GM12872 (cell line): ENCODE measurements around the gene DEFB110.

Experiments used
- TF ChIP-seq, protein P1 (sequence below): IDR thresholded peaks from 3 replicates; pipeline ENCODE4 v1.5.1; 2011; ENCODE audit warnings: low read depth, mild to moderate bottlenecking, low read length, moderate library complexity; ENCODE audit not compliant: insufficient read depth

Gene DEFB110

DNA sequence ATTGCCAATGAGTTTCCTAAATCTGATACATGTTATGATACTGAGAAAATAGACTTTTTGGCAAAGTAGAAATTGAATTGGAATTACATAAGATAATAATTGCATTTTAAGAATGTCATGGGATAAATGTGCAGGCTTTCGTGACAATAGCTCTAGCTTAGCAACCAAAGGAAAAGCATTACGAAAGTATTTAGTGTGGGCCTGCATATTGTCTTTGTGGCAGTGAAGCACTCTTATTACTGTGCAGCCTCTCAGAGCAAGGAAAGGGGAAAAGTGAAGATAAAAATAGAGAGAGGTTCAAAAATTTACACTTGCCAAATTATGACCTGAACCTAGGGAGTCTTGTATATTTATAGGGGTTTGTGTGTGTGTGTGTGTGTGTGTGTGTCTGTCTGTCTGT is 39.7 kb downstream of the DEFB110 start:
- TF ChIP-seq, protein P1, sequence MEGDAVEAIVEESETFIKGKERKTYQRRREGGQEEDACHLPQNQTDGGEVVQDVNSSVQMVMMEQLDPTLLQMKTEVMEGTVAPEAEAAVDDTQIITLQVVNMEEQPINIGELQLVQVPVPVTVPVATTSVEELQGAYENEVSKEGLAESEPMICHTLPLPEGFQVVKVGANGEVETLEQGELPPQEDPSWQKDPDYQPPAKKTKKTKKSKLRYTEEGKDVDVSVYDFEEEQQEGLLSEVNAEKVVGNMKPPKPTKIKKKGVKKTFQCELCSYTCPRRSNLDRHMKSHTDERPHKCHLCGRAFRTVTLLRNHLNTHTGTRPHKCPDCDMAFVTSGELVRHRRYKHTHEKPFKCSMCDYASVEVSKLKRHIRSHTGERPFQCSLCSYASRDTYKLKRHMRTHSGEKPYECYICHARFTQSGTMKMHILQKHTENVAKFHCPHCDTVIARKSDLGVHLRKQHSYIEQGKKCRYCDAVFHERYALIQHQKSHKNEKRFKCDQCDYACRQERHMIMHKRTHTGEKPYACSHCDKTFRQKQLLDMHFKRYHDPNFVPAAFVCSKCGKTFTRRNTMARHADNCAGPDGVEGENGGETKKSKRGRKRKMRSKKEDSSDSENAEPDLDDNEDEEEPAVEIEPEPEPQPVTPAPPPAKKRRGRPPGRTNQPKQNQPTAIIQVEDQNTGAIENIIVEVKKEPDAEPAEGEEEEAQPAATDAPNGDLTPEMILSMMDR, result no peak

DNA sequence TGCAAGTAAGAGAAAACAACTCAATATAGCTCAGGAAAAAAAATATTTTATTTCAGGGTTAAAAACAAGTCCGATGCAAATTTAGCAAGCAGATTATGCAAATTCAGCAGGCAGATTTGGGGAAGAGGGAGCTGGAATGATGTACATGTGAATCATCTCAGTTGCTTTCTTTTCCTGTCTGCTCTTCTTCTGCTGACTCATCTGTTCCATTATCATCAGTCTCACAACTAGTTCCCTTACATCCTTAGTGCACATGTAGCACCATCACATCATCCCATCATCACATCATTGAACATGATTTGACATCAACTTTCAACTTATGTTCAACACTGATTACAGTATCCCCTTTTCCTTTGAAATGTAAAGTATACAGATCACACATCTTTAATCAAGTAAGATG is 40.9 kb downstream of the DEFB110 start:
- TF ChIP-seq, protein P1, result no peak

DNA sequence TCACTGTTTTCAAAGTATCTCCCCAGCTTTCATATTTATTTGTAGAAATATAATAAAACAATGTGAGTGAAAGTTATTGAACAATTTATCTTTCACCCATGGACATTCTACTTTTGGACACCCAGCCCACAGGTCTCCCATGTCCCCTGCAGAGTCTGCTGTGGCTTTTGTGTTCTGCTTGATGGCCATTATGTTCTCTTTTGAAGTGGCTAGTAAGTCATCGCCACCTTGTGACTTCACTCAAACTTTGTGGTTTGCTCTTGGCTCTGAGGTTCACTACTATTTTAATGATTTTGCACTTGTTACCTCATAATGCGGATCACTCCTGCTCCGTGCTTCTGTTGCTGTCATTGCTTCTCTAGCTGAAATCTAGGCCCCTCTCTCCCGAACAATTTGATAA is 42.2 kb downstream of the DEFB110 start:
- TF ChIP-seq, protein P1, result no peak

DNA sequence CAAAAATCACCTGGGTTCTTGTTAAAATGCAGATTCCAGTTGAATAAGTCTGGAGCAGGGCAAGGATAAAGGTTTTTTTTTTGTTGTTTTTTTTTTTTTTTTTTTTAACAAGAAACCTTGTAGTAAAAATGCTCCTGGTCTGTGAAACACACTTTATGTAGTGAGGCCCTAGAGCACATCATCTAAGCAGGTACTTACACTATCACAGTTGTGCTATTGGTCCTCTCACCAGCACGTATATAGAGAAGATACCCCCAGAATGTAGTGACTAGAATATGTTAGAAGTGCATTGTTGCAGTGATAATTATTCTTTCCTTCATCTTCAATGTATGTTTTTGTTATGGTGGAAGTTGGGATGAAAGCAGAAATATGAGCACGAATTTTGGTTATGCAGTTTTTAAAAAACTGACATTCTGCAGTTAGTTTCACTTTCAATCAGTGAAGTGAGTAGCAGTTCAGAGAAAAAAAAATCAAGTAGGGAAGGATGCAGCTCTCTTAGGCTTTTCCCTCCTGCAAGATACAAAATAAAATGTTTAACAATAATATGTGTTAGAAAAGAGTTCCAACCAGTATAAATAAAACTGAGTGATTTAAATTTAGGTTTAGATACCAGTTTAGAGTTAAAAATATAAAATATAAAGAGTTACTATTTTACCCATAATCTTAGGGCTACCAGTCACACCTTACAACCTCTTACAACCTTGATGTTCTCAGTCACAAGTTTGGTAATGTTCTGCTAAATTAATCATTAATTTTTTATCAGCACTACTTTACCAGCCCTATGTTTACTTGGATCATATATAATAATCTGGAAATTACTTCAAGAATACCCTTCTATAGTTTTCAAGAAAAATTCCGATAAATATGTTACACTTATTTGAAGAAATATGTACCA is 43.2 kb downstream of the DEFB110 start:
- TF ChIP-seq, protein P1, result no peak

DNA sequence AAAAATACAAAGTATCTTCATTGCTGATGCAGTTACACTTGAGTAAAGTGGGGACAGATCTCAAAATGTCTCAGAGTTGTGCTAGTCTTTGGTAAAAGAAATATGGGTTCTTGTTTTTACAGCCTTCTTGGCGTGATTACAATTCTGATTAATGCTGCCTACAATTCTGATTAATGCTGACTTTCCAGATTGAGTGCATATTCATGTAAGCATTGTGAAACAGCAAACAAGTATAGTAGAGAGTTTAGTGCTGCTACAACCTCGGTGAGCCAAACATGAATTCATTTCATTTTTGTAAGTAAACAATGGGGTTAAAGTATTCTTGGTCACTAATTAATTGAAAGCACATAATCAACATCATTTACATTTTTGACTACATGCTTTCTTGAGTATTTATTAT is 52.2 kb downstream of the DEFB110 start, which contains the start of gene DEFB113:
Gene DEFB113 (minus strand): TSS at position 21 of the 400 bp plus-strand sequence. CDS start 0 bp downstream, at position 21.
- TF ChIP-seq, protein P1, result no peak
